ENCODE measurements around the gene AGAP1. TPM values are rescaled to one million over a fixed set of nuclear protein-coding genes. Genes with fewer than 3 reads are reported as not detected.

The AGAP1 gene
- total and polyA plus RNA-seq, 2 donors from 2014 or later, result 8.1 to 44.5 TPM

GRCh38 chr2:235883675-235884074 lies 389.8 kb downstream of the AGAP1 start:
- DNase-seq (no peak), FAIRE-seq (no peak)
- intact Hi-C loops (cut with DNase I), result no loop called here
- TF ChIP-seq, protein P1, sequence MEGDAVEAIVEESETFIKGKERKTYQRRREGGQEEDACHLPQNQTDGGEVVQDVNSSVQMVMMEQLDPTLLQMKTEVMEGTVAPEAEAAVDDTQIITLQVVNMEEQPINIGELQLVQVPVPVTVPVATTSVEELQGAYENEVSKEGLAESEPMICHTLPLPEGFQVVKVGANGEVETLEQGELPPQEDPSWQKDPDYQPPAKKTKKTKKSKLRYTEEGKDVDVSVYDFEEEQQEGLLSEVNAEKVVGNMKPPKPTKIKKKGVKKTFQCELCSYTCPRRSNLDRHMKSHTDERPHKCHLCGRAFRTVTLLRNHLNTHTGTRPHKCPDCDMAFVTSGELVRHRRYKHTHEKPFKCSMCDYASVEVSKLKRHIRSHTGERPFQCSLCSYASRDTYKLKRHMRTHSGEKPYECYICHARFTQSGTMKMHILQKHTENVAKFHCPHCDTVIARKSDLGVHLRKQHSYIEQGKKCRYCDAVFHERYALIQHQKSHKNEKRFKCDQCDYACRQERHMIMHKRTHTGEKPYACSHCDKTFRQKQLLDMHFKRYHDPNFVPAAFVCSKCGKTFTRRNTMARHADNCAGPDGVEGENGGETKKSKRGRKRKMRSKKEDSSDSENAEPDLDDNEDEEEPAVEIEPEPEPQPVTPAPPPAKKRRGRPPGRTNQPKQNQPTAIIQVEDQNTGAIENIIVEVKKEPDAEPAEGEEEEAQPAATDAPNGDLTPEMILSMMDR (IDR thresholded peaks at IDR 0.05; ENCODE audit: borderline replicate concordance, extremely low read depth, insufficient read depth), result no peak
- Histone ChIP-seq H3K4me1 (ENCODE audit: control insufficient read depth in 2 of 3, insufficient read depth in 2 of 3, low read depth in 1 of 3, low read length in 3 of 3) (no peaks in the 10 kb centered on the region), H3K4me3 (ENCODE audit: low read length in 3 of 3) (no peak overlapping the region), H3K9ac (ENCODE audit: low read length in 3 of 3) (no peak overlapping the region), H3K36me3 (ENCODE audit: control insufficient read depth in 2 of 3, insufficient read depth in 3 of 3, low read length in 3 of 3) (peaks cover 0 to 4% (median 2%) of the 10 kb centered on the region in 3 donors), H3K27ac (ENCODE audit: low read depth in 2 of 2, low read length in 2 of 2) (no peak overlapping the region), H3K9me3 (ENCODE audit: control insufficient read depth in 2 of 3, insufficient read depth in 1 of 3, low read length in 3 of 3) (no peaks in the 10 kb centered on the region), H3K27me3 (ENCODE audit: control insufficient read depth, insufficient read depth, low read length) (no peaks in the 10 kb centered on the region)

DNA sequence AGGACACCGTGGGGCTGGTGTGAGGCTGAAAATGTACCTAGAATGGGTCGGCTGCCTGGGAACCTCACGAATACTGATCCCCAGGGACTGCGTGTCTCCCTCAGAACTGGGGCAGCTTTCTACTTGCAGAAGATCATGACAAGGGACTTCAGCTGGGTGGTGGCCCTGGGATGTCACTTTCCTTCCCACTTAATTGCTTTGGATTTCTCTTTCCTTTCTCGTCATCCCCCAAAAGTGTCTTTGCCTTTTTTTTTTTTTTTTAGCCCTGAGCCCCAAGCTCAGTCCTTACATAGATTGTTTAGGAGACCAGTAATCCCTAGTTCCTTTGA lies 395.4 kb downstream of the AGAP1 start:
- Histone ChIP-seq H3K36me3 (ENCODE audit: control insufficient read depth in 2 of 3, insufficient read depth in 3 of 3, low read length in 3 of 3) (peaks cover 0 to 9% (median 8%) of the 10 kb centered on the region in 3 donors), H3K9me3 (ENCODE audit: control insufficient read depth in 2 of 3, insufficient read depth in 1 of 3, low read length in 3 of 3) (no peaks in the 10 kb centered on the region), H3K27ac (ENCODE audit: low read depth in 2 of 2, low read length in 2 of 2) (no peak overlapping the region), H3K27me3 (ENCODE audit: control insufficient read depth, insufficient read depth, low read length) (no peaks in the 10 kb centered on the region), H3K4me3 (ENCODE audit: low read length in 3 of 3) (no peak overlapping the region), H3K4me1 (ENCODE audit: control insufficient read depth in 2 of 3, insufficient read depth in 2 of 3, low read depth in 1 of 3, low read length in 3 of 3) (no peaks in the 10 kb centered on the region), H3K9ac (ENCODE audit: low read length in 3 of 3) (no peak overlapping the region)
- intact Hi-C loops (cut with DNase I), result no loop called here
- TF ChIP-seq, protein P1 (IDR thresholded peaks at IDR 0.05; ENCODE audit: borderline replicate concordance, extremely low read depth, insufficient read depth), result no peak
- DNase-seq (no peak), FAIRE-seq (no peak)

DNA sequence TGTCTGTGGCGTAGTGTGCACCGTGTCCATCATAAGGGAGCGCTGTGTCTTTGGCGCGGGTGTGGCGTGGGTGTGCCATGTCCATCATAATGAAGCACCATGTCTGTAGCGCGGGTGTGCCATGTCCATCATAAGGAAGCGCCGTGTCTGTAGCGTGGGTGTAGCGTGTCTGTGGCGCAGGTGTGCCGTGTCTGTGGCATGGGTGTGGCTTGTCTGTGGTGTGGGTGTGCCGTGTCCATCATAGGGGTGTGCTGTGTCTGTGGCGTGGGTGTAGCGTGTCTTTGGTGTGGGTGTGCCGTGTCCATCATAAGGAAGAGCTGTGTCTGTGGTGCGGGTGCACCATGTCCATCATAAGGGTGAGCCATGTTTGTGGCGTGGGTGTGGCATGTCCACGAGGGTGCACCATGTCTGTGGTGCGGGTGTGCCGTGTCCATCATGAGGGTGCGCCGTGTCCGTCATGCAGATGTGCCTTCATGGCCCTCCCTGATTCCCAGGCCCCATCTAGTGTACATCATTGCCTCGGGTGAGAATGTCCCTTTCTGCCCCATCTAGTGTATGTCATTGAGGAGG lies 399.4 kb downstream of the AGAP1 start:
- FAIRE-seq (no peak), DNase-seq (no peak)
- H3K4me3 ChIP-seq (ENCODE audit: low read length in 3 of 3), result no peak overlapping the region
- no peak overlapping the region for H3K9ac ChIP-seq (ENCODE audit: low read length in 3 of 3)
- no peaks in the 10 kb centered on the region for H3K27me3 ChIP-seq (ENCODE audit: control insufficient read depth, insufficient read depth, low read length)
- peaks cover 0 to 9% (median 8%) of the 10 kb centered on the region in 3 donors for H3K36me3 ChIP-seq (ENCODE audit: control insufficient read depth in 2 of 3, insufficient read depth in 3 of 3, low read length in 3 of 3)
- no peaks in the 10 kb centered on the region for H3K9me3 ChIP-seq (ENCODE audit: control insufficient read depth in 2 of 3, insufficient read depth in 1 of 3, low read length in 3 of 3)
- TF ChIP-seq, protein P1 (IDR thresholded peaks at IDR 0.05; ENCODE audit: borderline replicate concordance, extremely low read depth, insufficient read depth), result no peak
- intact Hi-C loops (cut with DNase I), result no loop called here
- H3K4me1 ChIP-seq (ENCODE audit: control insufficient read depth in 2 of 3, insufficient read depth in 2 of 3, low read depth in 1 of 3, low read length in 3 of 3), result no peaks in the 10 kb centered on the region
- no peak overlapping the region for H3K27ac ChIP-seq (ENCODE audit: low read depth in 2 of 2, low read length in 2 of 2)

GRCh38 chr2:235894839-235895238 lies 401.0 kb downstream of the AGAP1 start:
- intact Hi-C loops (cut with DNase I), result no loop called here
- TF ChIP-seq, protein P1 (IDR thresholded peaks at IDR 0.05; ENCODE audit: borderline replicate concordance, extremely low read depth, insufficient read depth), result no peak

More at GRCh38 chr2:235894839-235895238, 401.0 kb downstream of the AGAP1 start:
- H3K4me1 ChIP-seq (ENCODE audit: control insufficient read depth in 2 of 3, insufficient read depth in 2 of 3, low read depth in 1 of 3, low read length in 3 of 3), result no peaks in the 10 kb centered on the region
- no peaks in the 10 kb centered on the region for H3K9me3 ChIP-seq (ENCODE audit: control insufficient read depth in 2 of 3, insufficient read depth in 1 of 3, low read length in 3 of 3)
- peaks cover 0 to 9% (median 8%) of the 10 kb centered on the region in 3 donors for H3K36me3 ChIP-seq (ENCODE audit: control insufficient read depth in 2 of 3, insufficient read depth in 3 of 3, low read length in 3 of 3)
- no peak overlapping the region for H3K27ac ChIP-seq (ENCODE audit: low read depth in 2 of 2, low read length in 2 of 2)
- H3K4me3 ChIP-seq (ENCODE audit: low read length in 3 of 3), result no peak overlapping the region
- FAIRE-seq (no peak), DNase-seq (no peak)
- H3K27me3 ChIP-seq (ENCODE audit: control insufficient read depth, insufficient read depth, low read length), result no peaks in the 10 kb centered on the region
- H3K9ac ChIP-seq (ENCODE audit: low read length in 3 of 3), result no peak overlapping the region

All from kidney (tissue), 14 donors.